Renal cortical epithelial cell (primary cell): ENCODE data around the gene SLAMF1. TPM values are rescaled to one million over a fixed set of nuclear protein-coding genes. Genes with fewer than 3 reads are reported as not detected.

ENCODE experiments used
- DNase-seq: peaks from one replicate; pipeline ENCODE4 v3.0.0-alpha.2; 2011; ENCODE audit warnings: low read depth
- total RNA-seq: library from RNA; depleted of rRNA; stranded (reverse); fragments of >200 nt; gene quantifications from 2 replicates; pipeline ENCODE4 v1.2.3, GENCODE V29; 2014

SLAMF1 gene
- total RNA-seq, 1 donor from 2014 or later: not detected

GRCh38 chr1:160625321-160625720, 21.5 kb downstream of the SLAMF1 start:
- no peak for DNase-seq

GRCh38 chr1:160624464-160624863, 22.4 kb downstream of the SLAMF1 start:
- DNase-seq: no peak

GRCh38 chr1:160623862-160624261, 23.0 kb downstream of the SLAMF1 start:
- DNase-seq: no peak

GRCh38 chr1:160623227-160623633, 23.6 kb downstream of the SLAMF1 start:
- no peak for DNase-seq

- no peak for DNase-seq
Measured at GRCh38 chr1:160622501-160623226, 24.2 kb downstream of the SLAMF1 start.

- DNase-seq: no peak
Measured at GRCh38 chr1:160621633-160622413, 25.0 kb downstream of the SLAMF1 start.

GRCh38 chr1:160620942-160621632, 25.8 kb downstream of the SLAMF1 start:
- no peak for DNase-seq

- DNase-seq: no peak
Measured at GRCh38 chr1:160619742-160620277, 27.0 kb downstream of the SLAMF1 start.

GRCh38 chr1:160618763-160619274, 28.0 kb downstream of the SLAMF1 start:
- no peak for DNase-seq

- no peak for DNase-seq
Measured at GRCh38 chr1:160618327-160618726, 28.5 kb downstream of the SLAMF1 start.

- DNase-seq: no peak
Measured at GRCh38 chr1:160615660-160616059, 31.2 kb downstream of the SLAMF1 start.

GRCh38 chr1:160614410-160614809, 32.4 kb downstream of the SLAMF1 start:
- DNase-seq: no peak

GRCh38 chr1:160612613-160613218, 34.1 kb downstream of the SLAMF1 start:
- DNase-seq: no peak

- no peak for DNase-seq
Measured at GRCh38 chr1:160610569-160611242, 36.1 kb downstream of the SLAMF1 start.

GRCh38 chr1:160608941-160609340, 37.9 kb downstream of the SLAMF1 start:
- DNase-seq: no peak

GRCh38 chr1:160608514-160608913, 38.3 kb downstream of the SLAMF1 start:
- DNase-seq: no peak

- DNase-seq: no peak
Measured at GRCh38 chr1:160608057-160608456, 38.8 kb downstream of the SLAMF1 start.

- DNase-seq: no peak
Measured at GRCh38 chr1:160607672-160608032, 39.2 kb downstream of the SLAMF1 start.

GRCh38 chr1:160607011-160607671, 39.7 kb downstream of the SLAMF1 start:
- DNase-seq: peak; percentile 78

- no peak for DNase-seq
Measured at GRCh38 chr1:160606611-160607010, 40.2 kb downstream of the SLAMF1 start.
